T-helper 2 cell treated with Interferon-gamma antibody and Interleukin-4, amounts not matched to agents 100 ng/mL and 5 ng/mL, for 36 hours (primary cell): Measurements from ENCODE around the gene CADPS. TPM values are rescaled to one million over a fixed set of nuclear protein-coding genes. Genes with fewer than 3 reads are reported as not detected.

Source experiments
- intact Hi-C: fragments of 100-400 bp; cut with micrococcal nuclease; formaldehyde crosslinking; loops from one replicate; pipeline ENCODE4 v1.15.1; 2023
- total RNA-seq: library from RNA; stranded (reverse); gene quantifications from 2 replicates; pipeline ENCODE4 v1.2.3, GENCODE V29; 2022

CADPS gene
- not detected in 2 replicates for total RNA-seq

DNA sequence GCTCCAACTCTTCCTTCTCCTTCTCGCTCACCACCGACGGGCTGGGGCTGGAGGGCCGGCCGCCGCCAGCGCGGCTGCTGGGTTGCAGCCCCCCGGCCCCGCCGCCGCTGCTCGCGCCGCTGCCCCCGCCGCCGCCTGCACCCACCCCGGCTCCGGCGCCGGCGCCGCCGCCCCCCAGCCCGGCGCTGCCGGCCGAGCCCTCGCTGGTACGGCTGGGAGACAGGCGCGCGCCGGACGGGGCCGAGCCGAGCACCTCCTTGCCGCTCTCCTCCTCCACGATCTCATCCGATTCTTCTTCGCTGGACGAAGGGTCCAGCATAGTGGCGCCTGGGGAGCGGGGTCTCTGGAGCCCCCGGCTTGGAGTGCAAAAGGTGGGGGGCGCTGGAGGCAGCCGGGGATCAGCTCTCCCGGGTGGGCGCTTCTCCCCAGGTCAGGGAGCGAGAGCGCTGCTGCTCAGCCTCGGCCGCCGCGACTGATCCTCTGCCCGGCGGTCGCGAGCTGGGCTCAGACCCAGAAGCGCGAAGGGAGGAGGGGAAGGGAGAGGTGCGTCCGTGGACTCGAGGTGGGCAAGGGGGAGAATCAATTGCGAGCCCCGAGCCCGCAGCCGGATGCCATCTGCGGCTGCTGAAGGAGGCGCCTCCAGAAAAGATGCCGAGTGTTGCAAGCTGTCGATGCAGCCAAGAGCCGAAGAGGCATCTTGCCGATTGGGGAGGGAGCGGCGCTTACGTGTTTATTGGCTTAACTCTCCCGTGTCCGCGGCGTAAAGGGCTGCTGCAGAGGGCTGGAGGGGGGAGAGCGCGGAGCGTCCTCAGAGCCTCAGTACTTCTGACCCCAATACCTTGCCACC, at the start of gene CADPS:
Gene CADPS, minus strand, starts transcription at position 706 of the 847 bp plus-strand sequence. Its CDS starts 387 bp downstream, at position 319.
- intact Hi-C loops: loop anchor here (10.0 kb wide), 1 partner anchor 500 kb away; the partner anchor contains the start of gene FEZF2

DNA sequence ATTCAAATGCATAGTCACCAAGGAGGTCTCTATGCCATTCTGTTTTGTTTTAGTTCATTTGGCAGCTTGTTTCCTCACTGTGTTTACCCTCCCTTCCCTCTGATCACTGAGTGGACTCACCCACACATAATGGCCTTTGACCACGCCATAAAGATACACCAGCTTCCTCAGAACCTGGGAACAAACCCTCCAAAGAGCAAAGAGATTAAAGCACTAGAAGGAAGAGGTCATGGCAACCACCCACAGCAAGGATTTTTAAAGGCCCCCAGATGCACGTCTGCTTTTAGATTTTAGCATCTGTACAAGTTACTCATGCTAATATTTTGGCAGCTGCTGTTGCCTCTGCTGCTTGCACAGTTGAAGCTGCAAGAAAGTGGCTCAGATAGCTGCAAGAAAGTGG, 47.9 kb upstream of the CADPS start:
- intact Hi-C loops: no loop called here

DNA sequence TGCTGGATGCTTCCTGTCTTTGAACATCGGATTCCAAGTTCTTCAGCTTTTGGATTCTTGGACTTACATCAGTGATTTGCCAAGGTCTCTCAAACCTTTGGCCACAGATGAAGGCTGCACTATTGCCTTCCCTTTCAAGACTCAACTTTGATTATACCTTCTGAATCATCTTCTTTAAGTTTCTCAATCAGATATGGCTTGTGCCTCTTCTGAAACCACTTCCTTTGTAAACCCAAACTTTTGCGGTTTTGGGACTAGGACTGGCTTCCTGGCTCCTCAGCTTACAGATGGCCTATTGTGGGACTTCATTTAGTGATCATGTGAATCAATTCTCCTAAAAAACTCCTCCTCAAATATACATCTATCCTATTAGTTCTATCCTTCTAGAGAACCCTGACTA, 47.1 kb upstream of the CADPS start:
- intact Hi-C loops: no loop called here

DNA sequence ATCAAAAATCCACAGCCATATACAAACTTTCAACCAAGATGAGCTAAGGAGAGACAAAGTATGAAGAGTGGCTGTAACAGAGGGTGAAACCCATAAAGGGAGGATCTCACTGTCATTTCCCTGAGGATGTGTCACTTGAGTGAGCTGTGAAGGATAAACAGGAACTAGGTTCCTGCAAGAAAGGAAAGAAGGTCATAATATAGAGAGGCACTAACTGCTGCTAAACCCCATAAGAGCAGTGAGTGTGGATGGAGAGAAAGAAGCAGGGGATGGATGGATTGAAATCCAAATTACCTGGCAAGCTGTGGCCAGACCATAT, 45.2 kb upstream of the CADPS start:
- intact Hi-C loops: no loop called here

DNA sequence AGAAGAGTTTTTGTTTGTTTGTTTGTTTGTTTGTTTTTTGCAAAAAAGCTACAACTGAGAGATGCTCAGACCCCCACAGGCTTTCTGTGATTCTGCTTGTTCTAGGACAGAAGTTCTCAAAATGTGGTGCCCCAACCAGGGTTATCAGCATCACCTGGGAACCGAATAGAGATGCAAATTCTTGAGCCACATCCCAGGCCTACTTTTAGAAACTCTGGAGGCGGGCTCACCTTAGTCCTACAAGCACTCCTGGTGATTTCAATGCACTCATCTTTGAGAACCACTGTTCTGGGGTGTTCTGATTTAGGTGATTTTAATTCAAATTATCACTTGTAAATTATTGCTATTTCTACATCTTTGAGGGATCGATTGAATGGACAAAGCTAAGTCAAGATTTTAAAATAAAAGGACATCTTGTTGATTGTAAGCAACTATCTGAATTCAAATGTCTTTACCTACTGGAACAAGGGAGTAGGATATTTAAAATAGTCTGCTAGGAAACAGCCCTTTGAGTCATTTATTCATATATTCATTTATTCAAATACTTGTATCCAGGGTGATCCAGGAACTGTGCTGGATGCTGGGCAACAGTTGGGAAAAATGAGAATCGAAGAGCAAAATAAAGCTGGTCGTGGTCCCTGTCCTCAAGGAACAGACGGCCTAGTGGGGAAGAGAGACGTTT, 44.7 kb upstream of the CADPS start:
- intact Hi-C loops: no loop called here

DNA sequence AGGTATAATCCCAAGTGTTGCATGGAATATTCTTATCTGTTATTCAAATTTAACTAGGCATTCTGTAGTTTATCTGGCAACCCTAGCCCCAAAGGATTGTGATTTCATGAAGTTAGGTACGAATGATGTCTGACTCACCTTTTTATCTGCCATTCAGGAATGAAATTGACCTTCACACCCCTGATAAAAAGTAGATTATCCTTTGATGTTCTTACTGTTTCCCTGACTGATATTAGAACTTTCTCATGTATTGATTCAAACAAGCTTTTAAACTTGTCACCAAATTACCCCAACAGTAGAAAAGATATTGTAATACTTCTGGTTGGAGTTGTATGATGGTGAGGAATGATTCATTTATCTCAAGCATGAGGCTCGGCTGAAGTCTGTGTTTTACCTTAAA, 43.6 kb upstream of the CADPS start:
- intact Hi-C loops: no loop called here

DNA sequence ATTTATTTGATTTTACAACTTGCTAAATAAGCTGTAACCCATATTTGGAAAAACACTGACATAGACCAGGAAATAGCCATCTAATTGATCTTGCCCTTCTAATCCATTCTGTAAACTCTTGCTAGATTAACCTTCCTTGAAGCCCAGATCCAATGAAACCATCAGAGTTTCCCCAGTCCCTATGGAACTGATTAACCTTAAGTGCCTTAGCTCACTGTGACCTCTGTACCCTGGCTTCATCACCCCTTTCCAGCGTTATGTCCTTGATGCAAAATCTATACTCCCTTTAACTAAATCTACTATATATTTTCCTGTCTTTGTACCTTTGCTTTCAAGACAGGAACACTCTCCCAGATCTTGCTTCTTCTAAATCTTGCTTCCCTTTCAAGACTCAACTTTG, 42.9 kb upstream of the CADPS start:
- intact Hi-C loops: no loop called here

DNA sequence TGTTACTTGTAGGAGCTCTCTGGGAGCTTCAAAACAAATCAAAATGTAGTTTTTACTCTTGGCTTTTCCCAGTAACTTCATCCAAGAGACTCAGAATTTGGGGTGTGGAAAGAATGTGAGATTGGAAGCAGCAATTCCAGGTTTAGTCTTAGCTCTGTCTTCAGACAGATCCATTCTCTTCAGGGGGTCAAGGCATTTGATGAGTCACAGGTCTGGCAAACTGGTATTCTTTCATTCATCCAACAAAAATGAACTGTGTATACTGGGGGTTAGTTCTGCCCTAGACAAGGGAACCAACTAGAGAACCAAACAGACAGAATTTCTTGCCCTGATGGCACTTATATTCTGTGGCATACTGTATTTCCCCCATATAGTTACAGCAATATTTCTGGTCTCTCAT, 36.3 kb upstream of the CADPS start:
- intact Hi-C loops: no loop called here

DNA sequence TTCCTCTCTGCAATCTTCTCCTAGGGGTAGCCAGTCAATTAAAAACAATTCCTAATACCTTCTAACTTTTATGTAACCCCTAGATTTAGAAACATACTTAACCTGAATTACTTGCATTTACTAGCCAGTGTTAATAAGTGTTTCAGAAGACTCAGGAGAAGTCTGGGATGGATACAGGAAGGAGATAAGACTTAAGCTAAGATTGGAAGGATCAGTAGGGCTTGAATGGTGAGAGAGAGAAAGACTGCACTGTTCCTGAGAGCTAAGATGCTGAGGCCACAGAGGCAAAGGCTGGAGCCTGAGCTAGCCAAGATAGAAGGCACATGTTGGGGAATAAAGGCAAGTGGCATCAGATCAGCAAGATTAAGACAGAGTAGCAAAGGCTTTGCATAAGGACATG, 30.1 kb upstream of the CADPS start:
- intact Hi-C loops: no loop called here

DNA sequence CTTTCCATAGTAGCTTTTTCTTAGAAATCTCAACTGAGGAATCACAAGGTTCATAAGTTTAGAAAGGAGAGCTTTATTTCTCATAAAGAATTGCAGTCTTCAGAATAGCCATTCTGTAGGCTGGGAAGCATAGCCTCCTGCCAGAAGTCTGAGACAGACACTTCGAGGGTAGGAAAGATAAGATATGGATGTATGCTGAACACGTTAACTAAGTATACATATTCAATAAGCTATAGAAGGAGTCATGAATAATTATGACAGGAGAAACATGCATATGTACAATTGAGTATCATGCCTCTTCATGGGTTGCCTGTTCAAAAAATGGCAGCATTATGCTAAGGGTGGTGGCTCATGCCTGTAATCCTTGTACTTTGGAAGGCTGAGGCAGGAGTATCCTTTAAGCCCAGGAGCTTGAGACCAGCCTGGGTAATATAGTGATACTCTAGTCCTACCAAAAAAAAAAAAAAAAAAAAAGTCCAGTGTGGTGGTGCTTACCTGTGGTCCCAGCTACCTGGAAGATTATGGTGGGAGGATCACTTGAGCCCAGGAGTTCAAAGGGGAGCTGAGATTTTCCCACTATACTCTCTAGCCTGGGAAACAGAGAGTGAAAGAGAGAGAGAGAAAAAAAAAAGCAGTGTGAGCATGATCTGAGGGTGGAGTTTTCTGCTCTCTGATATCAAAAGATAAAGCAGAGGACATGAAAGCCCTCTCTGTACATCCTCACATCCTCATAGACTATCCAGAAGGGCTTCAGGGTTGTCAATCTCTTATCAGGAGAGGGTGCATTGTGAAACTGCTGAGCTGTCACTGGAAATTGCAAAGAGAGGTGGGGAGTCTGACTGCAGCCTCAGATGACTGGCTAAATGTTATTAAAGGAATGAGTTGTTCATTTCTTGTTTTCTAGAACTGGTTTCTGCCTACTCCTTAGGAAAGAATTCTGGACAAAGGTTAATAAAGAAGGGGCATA, 23.6 kb upstream of the CADPS start:
- intact Hi-C loops: no loop called here

DNA sequence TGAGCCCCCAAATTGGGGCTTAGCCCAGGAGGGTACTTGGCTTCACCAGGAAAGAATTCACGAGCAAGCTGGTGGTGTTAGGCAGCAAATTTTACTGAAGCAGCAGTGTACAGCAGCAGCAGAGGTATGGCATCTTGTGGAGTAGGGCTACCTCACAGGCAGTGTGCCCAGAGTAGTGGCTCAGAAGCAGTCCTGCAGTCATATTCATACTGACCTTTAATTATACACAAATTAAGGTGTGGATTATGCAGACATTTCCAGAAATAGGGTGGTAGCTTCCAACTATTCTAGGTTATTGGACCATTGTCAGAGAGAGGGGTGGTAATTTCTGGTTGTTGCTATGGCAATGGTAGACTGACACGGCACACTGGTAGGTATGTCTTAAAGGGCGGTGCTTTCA, 20.7 kb upstream of the CADPS start:
- intact Hi-C loops: no loop called here

DNA sequence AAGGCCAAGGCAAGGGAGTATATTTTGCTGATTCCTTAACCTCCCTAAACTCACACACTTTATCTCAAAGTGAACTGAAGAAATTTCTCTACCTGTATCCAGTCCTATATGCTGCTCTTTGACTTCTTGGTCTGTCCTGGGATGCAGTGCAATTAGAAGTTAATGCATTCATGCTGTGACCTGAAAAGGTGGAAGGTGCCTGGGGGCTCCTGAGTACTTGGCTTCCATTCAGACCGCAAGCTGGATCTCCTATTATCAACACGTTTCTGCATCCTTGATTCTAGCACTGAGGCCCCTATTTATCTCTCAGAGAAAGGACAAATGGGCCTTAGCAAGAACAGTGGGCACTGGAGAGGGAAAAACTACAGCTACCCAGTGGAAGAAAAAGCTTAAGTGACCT, 17.7 kb upstream of the CADPS start:
- intact Hi-C loops: no loop called here

DNA sequence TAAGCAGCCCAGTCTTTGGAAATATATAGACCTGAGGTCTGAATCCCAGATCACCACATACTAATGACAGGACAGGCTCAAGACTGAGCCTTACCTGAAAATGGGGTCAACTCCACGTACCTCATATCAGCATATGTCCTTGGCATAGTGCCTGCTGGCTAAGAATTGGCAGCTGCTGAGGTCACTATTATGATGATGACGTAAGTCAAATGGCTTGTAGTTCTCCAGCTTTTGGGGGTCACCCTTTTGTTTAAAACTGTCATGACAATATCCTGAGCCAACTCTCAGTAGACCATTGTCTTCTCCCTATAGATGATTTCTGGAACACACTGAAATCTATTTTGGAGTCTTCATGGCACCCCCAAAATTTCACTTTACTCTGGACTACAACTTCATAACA, 16.8 kb upstream of the CADPS start:
- intact Hi-C loops: no loop called here

DNA sequence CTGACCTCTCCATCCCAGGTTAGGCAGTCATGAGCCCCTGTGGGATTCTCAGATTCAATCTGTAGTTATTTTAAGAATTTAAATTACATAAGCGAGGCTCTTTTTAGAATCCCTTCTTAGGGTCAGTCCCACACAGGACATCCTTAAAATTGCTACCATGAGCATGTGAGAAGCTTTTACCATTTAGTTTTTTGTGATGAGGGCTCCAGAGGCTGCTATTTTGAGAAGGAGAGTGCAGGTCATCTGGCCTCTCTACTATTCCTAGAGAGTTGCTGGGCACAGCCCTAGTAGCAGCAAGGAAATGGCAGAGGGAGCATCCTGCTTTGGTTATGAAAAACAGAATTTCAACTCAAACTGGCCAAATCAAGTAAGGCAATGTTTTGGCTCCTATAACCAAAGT, 13.6 kb upstream of the CADPS start:
- intact Hi-C loops: no loop called here

DNA sequence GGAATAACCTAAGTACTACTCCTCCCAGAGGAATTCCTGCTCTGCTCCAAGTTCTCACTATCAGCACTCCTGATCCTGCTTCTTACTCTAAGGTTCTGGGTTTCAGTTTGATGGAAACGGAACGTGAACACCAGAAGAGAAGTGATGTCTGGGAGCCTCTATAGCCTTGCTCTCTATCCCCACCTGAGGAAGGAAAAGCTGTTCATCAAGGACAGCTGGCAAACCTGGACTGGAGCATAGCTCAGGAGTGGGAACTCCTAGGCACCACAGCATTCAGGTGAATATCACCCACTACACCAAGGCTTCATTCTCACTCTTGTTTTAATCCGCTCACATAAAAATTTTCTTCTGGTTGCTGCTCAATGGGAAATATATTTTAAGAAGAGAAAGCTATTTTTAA, 13.0 kb upstream of the CADPS start:
- intact Hi-C loops: no loop called here

DNA sequence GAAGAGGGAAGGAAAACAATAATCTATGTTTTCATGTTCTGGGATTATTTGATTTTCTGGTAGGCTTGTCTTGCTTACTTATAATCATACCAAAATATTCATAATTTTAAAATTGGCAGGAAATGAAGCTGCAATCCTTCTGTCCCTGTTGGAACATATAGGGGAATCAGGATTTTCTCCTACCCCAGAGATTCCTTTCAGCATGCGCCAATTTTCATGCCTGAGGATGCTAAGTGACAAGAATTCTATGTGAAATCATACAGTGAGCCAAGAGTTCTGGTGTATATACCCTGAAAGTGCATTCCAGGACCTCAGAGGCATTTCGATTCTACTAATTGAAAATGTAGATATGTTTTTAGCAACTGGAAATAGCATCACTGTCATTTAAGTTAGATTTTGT, 9.9 kb upstream of the CADPS start:
- intact Hi-C loops: no loop called here

DNA sequence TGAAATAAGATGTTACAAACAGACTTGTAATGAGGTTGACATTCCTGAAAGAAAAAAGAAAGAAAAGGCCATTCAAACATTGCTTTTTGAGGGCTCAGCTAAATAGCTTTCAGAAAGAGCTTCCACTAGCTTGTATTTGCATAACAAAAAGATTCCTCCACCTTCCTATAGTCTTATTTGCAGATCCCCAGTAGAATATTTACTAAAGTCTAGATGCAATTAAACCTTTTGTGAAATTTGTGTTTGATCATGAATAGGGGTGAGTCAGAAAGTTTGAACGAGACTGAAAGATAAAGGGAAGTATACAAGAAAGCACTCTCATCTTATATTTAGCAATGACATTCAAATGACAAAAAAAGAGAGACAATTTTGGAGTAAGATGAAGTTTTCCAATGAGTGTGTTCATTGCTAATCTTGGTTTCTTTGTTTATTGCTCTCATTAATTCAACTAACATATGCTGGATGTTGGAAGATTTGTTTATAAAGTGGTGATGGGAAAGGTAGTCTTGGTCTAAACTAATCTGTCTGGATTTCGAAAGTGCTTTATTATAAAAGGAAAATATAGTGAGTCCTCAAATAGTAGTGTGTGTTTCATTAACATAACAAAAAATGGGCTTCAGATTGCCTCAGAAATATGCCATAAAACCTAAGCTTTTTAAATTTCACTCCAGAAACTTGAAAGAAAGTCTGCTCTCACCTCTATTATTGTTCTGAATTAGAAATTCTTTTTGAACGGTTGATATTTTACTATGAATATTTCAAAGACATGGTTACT, 9.1 kb upstream of the CADPS start:
- intact Hi-C loops: no loop called here

DNA sequence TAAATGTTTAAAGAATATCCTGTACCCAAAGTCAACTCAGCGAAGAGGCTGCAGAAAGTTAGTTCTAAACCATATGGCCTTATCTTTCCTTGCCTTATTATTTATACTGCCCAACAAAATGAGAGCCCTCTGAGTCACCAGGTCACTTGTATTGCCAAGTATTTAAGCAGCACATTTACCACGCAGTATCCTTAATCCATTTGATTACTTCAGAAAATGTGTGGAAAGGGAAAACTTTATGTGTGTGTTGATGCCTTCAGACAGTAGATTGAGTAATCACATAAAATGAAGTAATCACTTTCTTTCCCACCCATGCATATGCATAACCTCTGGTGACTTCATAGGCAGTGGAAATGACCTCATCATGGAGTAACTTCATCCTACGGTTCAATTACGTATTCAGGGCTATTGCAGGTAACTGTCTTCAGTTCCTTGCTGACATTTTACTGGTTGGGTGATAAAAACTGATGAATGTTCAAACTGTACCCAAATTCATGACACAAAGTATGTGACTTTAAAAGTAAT, 7.5 kb upstream of the CADPS start:
- intact Hi-C loops: no loop called here

DNA sequence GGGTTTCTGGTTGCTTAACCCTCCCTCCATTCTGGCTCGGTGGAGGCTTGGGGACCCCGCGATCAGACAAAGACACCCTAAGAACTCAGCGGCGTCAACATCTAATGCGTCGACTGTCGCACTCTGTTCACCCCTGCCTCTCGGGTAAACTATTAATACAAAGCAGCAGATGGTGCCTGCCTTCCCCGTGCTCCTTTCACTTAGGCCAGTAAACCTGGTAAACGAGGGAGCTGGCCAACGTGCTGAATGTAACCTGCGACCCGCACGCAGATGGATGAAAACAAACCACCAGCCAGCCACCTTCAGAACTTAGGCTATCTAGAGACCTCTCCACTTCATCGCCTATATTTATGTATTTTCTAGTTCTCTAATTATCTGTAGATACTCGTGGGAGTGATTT, 848 bp upstream of the CADPS start:
- intact Hi-C loops: loop anchor here (10.0 kb wide), 1 partner anchor 501 kb away; the partner anchor contains the start of gene FEZF2

DNA sequence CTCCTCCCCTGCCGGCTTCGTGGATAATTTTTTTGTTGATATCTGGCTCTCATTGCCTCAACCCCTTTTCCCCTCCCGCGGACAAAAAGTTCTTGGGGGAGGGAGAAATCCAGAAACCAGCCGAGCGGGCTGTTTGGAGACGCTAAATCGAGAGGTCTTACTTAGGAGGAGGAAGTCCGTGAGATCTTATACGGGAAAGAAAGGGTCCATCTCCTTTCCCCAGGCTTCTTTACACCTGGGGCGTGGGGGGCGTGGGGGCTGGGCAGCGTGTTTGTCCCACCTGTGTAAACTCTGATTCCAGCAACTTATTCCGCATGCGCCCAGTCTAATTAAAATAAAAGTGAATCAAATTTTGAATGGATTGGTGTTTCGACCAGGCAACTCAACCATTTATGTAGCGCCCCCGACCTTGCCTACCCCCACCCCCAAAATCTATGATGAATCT, 364 bp upstream of the CADPS start:
- intact Hi-C loops: loop anchor here (10.0 kb wide), 1 partner anchor 501 kb away; the partner anchor contains the start of gene FEZF2
